Rectal smooth muscle tissue (tissue), 1 donor: ENCODE results near the gene ALKBH5.

Source experiments
- H3K27ac ChIP-seq: one replicate; pipeline ENCODE4 v1.7.0; 2013; ENCODE audit warnings: low read depth, low read length, inconsistent platforms
- H3K27me3 ChIP-seq: one replicate; pipeline ENCODE4 v1.7.0; 2013; ENCODE audit warnings: low read length; ENCODE audit not compliant: control insufficient read depth, insufficient read depth
- H3K36me3 ChIP-seq: one replicate; pipeline ENCODE4 v1.7.0; 2013; ENCODE audit warnings: low read length; ENCODE audit not compliant: control insufficient read depth, insufficient read depth
- H3K4me1 ChIP-seq: one replicate; pipeline ENCODE4 v1.7.0; 2013; ENCODE audit warnings: low read length; ENCODE audit not compliant: control insufficient read depth, insufficient read depth
- H3K4me3 ChIP-seq: one replicate; pipeline ENCODE4 v1.7.0; 2013; ENCODE audit warnings: low read length
- H3K9ac ChIP-seq: one replicate; pipeline ENCODE4 v1.7.0; 2013; ENCODE audit warnings: low read length

Gene ALKBH5

GRCh38 chr17:18256776-18257175, 73.1 kb downstream of the ALKBH5 start:
- H3K27me3 ChIP-seq = no peaks in the 10 kb centered on the region
- peak overlapping the region; percentile 93 for H3K4me3 ChIP-seq
- H3K4me1 ChIP-seq = peaks cover 19% of the 10 kb centered on the region
- no peak overlapping the region for H3K27ac ChIP-seq
- peaks cover 40% of the 10 kb centered on the region for H3K36me3 ChIP-seq
- H3K9ac ChIP-seq = no peak overlapping the region

- Histone ChIP-seq H3K27me3 (no peaks in the 10 kb centered on the region), H3K36me3 (peaks cover 34% of the 10 kb centered on the region), H3K27ac (peak overlapping the region; percentile 90), H3K4me3 (peak overlapping the region; percentile 93), H3K9ac (peak overlapping the region; percentile 85), H3K4me1 (peaks cover 25% of the 10 kb centered on the region)
Measured at GRCh38 chr17:18257268-18257981, 73.8 kb downstream of the ALKBH5 start.

GRCh38 chr17:18257982-18258355, 74.3 kb downstream of the ALKBH5 start:
- H3K27ac ChIP-seq = peak overlapping the region; percentile 90
- peaks cover 32% of the 10 kb centered on the region for H3K36me3 ChIP-seq
- H3K4me1 ChIP-seq = peaks cover 25% of the 10 kb centered on the region
- peak overlapping the region; percentile 85 for H3K9ac ChIP-seq
- peak overlapping the region; percentile 93 for H3K4me3 ChIP-seq
- H3K27me3 ChIP-seq = no peaks in the 10 kb centered on the region

DNA sequence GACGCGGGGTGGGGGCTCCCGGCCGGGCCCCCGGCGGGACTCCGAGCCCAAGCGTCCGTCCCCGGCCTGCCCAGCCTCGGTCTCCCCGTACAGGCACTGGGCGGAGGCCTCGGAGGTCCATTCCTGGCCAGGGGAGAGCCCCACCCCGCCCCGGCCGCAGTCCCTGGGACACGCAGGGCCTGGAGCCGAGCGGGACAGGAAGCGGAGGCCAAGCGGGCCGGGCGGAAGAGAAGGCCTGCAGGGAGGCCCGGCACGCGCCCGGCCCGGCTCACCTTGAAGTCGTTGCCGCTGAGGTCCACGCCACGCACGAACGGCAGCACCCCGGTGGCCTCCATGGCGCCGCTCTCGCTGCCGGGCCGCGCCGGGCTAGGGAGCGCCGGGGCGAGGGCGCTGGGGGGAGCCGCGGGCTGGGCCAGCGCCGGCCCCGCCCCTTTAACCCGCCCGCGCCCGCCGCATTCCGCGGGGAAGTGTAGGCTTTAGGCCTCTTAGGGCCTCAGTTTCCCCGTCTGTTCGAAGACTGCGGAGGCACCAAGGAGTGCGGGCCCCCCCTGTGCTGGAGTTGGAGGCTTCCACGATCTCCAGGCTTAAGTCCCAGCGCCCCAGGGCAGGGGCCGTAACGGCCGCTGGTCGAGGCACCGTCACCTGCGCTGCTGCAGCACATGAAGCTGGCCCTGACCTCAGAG, 74.9 kb downstream of the ALKBH5 start, which contains the start of gene FLII:
FLII (minus strand) TSS at position 383 of the 683 bp plus-strand sequence; CDS start at position 335, 48 bp downstream.
- peaks cover 32% of the 10 kb centered on the region for H3K36me3 ChIP-seq
- peak within 1 kb of the TSS; percentile 85 for H3K9ac ChIP-seq
- peak within 1 kb of the TSS; percentile 93 for H3K4me3 ChIP-seq
- no peaks in the 10 kb centered on the region for H3K27me3 ChIP-seq
- peaks cover 25% of the 10 kb centered on the region for H3K4me1 ChIP-seq
- H3K27ac ChIP-seq = peak within 1 kb of the TSS; percentile 90
